ENCODE measurements around the gene SNX1.
"Not testable (repeated sequence)": the region's sequence is repeated elsewhere in the genome, so short reads cannot be mapped to it uniquely, and the experiment has no call there.

SNX1 gene

DNA sequence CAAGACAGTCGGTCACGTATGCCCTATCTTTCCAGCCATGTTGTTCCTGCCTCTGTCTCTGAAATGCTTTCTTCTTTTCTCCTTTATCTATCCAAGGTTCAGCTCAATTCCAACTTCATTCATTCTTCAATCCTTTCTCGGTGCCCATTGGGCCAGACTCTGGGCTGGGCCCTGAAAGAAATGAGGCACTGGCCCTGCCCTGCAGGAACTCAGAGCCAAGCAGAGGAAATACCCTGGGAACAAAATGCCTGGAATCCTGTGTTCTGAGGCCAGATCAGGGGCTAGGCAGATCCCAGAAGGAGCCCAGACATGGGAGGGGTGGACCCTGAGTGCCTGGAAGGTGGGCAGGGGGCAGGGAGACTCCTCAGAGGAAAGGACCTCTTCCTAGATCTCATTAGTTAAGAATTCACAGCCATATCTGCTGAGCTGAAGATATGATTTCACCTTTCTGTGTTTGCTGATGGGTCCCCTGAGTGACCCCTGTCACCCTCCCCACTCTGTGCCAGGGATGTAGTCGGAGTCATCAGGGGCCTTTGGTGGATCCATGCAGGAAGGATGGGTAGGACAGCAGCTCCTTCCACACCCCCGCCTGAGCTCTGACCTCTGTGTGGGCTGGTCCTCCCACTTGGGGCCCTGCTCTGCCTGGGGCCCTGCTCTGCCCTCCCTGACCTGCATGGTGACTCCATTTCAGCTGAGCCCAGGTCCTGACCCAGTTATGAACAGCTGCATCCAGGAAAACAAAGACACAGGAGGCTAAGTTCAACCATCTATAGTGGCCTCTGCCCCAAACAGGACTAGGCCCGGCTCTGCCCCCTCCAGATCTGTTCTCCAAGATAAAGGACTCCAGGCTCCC lies 44.1 kb upstream of the SNX1 start:
- TF ChIP-seq, protein P1, sequence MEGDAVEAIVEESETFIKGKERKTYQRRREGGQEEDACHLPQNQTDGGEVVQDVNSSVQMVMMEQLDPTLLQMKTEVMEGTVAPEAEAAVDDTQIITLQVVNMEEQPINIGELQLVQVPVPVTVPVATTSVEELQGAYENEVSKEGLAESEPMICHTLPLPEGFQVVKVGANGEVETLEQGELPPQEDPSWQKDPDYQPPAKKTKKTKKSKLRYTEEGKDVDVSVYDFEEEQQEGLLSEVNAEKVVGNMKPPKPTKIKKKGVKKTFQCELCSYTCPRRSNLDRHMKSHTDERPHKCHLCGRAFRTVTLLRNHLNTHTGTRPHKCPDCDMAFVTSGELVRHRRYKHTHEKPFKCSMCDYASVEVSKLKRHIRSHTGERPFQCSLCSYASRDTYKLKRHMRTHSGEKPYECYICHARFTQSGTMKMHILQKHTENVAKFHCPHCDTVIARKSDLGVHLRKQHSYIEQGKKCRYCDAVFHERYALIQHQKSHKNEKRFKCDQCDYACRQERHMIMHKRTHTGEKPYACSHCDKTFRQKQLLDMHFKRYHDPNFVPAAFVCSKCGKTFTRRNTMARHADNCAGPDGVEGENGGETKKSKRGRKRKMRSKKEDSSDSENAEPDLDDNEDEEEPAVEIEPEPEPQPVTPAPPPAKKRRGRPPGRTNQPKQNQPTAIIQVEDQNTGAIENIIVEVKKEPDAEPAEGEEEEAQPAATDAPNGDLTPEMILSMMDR (IDR thresholded peaks at IDR 0.05; ENCODE audit: low read length, missing control alignments), result no peak
- H3K4me3 ChIP-seq (replicated peaks; ENCODE audit: low read depth, low read length), result no peak overlapping the region
- no peak for DNase-seq (ENCODE audit: low read depth)

DNA sequence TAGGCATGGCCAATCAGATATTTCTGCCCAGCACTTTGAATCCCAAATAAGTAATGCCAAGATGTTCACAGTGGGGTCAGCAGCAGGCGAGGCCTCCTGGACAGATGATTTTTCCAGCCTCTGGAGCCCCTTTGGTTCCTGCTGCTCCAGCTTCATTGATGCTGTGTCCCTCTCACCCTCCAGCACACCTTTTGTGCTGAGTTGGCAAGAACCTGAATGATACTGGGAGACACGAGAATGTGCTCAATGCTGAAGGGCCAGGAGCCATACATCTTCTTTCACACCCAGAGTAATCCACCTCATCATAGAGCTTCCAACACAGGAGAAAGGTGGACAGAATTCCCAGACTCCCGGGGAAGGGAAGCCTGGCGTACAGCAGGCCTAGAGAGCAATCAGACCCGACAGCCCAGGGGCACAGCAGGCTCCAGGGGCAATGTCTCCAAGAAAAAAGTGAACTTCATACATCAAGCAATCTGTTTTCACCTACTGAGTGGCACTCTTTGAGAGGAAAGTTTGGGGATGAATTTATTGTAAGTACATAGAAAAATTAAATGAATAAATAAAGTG lies 42.8 kb upstream of the SNX1 start:
- DNase-seq (ENCODE audit: low read depth), result no peak
- TF ChIP-seq, protein P1 (IDR thresholded peaks at IDR 0.05; ENCODE audit: low read length, missing control alignments), result no peak
- no peak overlapping the region for H3K4me3 ChIP-seq (replicated peaks; ENCODE audit: low read depth, low read length)

DNA sequence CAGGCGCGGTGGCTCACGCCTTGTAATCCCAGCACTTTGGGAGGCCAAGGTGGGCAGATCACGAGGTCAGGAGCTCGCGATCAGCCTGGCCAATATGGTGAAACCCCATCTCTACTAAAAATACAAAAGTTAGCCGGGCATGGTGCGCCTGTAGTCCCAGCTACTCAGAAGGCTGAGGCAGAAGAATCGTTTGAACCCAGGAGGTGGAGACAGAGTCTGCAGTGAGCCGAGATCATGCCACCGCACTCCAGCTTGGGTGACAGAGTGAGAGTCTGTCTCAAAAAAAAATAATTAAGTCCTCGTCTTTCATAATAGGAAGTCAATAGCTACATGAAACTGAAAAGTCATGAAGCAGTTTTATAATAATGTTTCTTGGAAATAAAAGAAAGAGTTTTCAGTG lies 42.1 kb upstream of the SNX1 start:
- not testable (repeated sequence) for DNase-seq (ENCODE audit: low read depth); H3K4me3 ChIP-seq (replicated peaks; ENCODE audit: low read depth, low read length)

DNA sequence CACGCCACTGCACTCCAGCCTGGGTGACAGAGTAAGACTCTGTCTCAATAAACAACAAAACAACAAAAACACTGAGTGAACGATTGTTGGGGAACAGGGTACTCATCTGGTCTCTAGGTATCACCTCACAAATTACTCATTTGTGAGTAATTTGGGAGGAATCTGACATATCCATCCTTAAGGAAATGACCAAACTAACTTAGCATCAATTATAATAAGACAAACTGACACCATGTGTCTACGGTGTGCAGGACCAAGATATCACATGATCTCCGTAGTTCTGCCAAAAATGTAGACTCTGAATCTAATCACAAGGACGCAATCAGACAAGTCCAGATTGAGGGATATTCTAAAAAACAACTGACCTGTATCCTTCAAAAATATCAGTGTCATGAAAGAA lies 37.5 kb upstream of the SNX1 start:
- no peak for DNase-seq (ENCODE audit: low read depth)
- no peak overlapping the region for H3K4me3 ChIP-seq (replicated peaks; ENCODE audit: low read depth, low read length)
- TF ChIP-seq, protein P1 (IDR thresholded peaks at IDR 0.05; ENCODE audit: low read length, missing control alignments), result no peak

DNA sequence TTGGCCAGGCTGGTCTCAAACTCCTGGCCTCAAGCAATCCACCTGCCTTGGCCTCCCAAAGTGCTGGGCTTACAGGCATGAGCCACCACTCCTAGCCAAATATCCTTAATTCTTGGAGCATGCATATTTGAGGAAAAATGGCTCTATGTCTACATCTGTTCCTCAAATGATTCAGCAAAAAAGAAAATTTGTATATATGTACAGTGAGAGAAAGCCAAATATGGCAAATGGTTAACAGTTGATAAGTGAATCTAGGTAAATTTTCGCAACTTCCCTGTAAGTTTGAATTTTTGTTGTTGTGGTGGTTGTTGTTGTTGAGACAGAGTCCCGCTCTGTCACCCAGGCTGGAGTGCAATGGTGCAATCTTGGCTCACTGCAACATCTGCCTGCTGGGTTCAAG lies 36.7 kb upstream of the SNX1 start:
- DNase-seq (ENCODE audit: low read depth); H3K4me3 ChIP-seq (replicated peaks; ENCODE audit: low read depth, low read length): not testable (repeated sequence)

DNA sequence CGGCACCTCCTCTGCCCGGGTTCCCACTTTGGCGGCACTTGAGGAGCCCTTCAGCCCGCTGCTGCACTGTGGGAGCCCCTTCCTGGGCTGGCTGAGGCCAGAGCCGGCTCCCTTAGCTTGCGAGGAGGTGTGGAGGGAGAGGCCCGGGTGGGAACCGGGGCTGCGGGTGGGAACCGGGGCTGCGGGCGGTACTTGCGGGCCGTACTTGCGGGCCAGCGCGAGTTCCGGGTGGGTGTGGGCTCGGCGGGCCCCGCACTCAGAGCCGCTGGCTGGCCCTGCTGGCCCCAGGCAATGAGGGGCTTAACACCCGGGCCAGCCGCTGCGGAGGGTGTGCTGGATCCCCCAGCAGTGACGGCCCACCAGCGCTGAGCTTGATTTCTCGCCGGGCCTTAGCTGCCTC lies 35.1 kb upstream of the SNX1 start:
- TF ChIP-seq, protein P1 (IDR thresholded peaks at IDR 0.05; ENCODE audit: low read length, missing control alignments), result no peak
- DNase-seq (ENCODE audit: low read depth), result no peak

DNA sequence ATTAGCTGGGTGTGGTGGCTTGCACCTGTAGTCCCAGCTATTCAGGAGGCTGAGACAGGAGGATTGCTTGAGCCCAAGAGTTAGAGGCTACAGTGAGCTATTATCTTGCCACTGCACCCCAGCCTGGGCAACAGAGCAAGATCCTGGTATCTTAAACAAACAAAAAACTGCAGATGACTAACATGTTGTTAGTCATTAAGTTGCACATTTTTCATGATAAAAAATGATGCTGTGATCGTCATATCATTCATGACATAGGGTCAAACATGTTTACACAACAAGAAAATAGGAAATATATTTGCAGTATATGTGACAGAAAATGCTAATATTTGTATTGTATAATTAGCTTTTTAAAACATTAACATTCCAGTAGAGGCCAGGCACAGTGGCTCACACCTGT lies 29.3 kb upstream of the SNX1 start:
- H3K4me3 ChIP-seq (replicated peaks; ENCODE audit: low read depth, low read length), result no peak overlapping the region
- no peak for DNase-seq (ENCODE audit: low read depth)
- TF ChIP-seq, protein P1 (IDR thresholded peaks at IDR 0.05; ENCODE audit: low read length, missing control alignments), result no peak

More for the DNA sequence above, 35.1 kb upstream of the SNX1 start:
- no peak overlapping the region for H3K4me3 ChIP-seq (replicated peaks; ENCODE audit: low read depth, low read length)

DNA sequence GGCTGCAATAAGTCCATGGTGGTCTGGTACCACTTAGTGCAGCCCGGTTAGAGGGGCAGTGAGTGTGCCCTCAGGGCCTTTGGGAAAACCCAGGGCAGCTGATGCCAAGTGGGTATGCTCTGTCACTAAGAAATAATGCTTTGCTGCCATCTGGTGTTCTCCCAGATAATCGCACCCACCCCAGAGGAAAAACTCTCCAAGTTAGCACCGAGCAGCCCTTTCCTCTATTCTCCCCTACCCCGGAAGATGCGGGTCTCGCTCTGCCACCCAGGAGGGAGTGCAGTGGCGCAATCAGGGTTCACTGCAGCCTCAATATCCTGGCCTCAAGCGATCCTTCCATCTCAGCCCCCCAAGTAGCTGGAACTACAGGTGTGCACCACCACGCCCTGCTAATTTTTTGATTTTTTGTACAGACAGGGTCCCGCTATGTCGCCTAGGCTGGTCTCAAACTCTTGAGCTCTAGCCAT lies 28.2 kb upstream of the SNX1 start:
- DNase-seq (ENCODE audit: low read depth), result peak; percentile 69
- TF ChIP-seq, protein P1 (IDR thresholded peaks at IDR 0.05; ENCODE audit: low read length, missing control alignments), result peak; percentile 73
- H3K4me3 ChIP-seq (replicated peaks; ENCODE audit: low read depth, low read length), result no peak overlapping the region

Measured in fibroblast of pulmonary artery (primary cell).